ENCODE data around the gene ENDOG.

DNA sequence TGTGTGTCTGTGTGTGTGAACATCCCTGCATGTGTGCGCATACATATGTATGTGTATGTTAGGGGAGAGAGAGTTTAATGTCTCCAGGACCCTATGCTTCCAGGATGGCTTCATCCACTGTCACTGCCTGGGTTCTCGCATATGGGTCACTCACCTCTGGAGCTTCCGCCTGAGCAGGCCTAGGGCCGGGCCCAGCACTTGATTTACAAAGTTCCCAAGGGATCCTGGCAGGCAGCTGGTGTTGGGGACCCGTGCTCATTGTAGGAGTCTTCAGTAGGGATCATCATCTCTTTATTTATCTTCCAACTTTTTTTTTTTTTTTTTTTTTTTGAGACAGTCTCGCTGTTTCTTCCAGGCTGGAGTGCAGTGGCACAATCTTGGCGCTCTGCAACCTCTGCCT, 18.2 kb upstream of the ENDOG start:
- TF ChIP-seq, protein P1, sequence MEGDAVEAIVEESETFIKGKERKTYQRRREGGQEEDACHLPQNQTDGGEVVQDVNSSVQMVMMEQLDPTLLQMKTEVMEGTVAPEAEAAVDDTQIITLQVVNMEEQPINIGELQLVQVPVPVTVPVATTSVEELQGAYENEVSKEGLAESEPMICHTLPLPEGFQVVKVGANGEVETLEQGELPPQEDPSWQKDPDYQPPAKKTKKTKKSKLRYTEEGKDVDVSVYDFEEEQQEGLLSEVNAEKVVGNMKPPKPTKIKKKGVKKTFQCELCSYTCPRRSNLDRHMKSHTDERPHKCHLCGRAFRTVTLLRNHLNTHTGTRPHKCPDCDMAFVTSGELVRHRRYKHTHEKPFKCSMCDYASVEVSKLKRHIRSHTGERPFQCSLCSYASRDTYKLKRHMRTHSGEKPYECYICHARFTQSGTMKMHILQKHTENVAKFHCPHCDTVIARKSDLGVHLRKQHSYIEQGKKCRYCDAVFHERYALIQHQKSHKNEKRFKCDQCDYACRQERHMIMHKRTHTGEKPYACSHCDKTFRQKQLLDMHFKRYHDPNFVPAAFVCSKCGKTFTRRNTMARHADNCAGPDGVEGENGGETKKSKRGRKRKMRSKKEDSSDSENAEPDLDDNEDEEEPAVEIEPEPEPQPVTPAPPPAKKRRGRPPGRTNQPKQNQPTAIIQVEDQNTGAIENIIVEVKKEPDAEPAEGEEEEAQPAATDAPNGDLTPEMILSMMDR (IDR thresholded peaks at IDR 0.05): no peak
- TF ChIP-seq POLR2A (IDR thresholded peaks at IDR 0.05): no peak
